ENCODE measurements around the gene CCDC122.

DNA sequence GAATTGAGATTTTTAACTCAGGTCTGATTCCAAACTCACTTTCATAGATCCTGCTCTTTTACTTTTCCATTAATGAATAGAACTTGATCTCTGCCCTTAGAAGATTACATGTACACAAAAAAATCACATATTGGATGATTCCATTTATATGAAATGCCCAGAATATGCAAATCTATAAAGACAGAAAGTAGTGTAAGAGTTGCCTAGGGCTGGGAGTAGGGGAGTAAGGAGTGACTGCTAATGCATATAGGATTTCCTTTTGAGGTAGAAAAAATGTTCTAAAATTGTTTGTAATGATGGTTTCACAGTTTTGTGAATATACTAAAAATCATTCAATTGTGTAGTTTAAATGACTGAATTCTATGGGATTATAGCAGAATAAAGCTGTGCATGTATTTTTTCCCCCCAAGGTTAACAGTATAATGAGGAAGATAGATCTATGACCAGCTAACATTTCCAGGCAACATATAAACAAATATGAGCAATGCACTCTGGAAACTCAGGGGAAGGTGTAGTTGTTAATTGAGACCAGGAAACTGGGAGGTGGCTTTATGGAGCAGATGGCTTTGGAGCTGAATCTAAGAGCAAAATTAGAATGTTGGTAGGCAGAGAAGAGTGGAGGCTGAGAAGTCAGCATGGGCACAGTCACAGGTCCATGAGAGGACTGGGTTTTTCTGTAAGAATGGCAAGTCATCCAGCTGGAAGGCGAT, 41.6 kb upstream of the CCDC122 start:
- TF ChIP-seq, protein P1, sequence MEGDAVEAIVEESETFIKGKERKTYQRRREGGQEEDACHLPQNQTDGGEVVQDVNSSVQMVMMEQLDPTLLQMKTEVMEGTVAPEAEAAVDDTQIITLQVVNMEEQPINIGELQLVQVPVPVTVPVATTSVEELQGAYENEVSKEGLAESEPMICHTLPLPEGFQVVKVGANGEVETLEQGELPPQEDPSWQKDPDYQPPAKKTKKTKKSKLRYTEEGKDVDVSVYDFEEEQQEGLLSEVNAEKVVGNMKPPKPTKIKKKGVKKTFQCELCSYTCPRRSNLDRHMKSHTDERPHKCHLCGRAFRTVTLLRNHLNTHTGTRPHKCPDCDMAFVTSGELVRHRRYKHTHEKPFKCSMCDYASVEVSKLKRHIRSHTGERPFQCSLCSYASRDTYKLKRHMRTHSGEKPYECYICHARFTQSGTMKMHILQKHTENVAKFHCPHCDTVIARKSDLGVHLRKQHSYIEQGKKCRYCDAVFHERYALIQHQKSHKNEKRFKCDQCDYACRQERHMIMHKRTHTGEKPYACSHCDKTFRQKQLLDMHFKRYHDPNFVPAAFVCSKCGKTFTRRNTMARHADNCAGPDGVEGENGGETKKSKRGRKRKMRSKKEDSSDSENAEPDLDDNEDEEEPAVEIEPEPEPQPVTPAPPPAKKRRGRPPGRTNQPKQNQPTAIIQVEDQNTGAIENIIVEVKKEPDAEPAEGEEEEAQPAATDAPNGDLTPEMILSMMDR (IDR thresholded peaks at IDR 0.05; ENCODE audit: insufficient read depth, low read depth, low read length) = no peak
- TF ChIP-seq EZH2 (IDR thresholded peaks at IDR 0.05; ENCODE audit: insufficient read depth, low read length) = no peak

Data from astrocyte (in vitro differentiated cells and primary cell).